GM19438 (cell line): ENCODE measurements around the gene POMT2.
"Not testable (repeated sequence)": the region's sequence is repeated elsewhere in the genome, so short reads cannot be mapped to it uniquely, and the experiment has no call there.

Experiments used
- ATAC-seq: cut with Tn5 transposase; IDR thresholded peaks from one replicate; pipeline ENCODE4 v1.9.1; 2021; ENCODE audit warnings: low read depth; ENCODE audit not compliant: unreplicated experiment

The POMT2 gene

GRCh38 chr14:77303417-77304156 lies 17.1 kb downstream of the POMT2 start:
- no peak for ATAC-seq

GRCh38 chr14:77302926-77303325 lies 17.8 kb downstream of the POMT2 start:
- no peak for ATAC-seq

GRCh38 chr14:77301103-77301502 lies 19.6 kb downstream of the POMT2 start:
- ATAC-seq = no peak

- no peak for ATAC-seq
Measured at GRCh38 chr14:77299771-77300170, 20.9 kb downstream of the POMT2 start.

GRCh38 chr14:77296906-77297305 lies 23.8 kb downstream of the POMT2 start:
- ATAC-seq = no peak

GRCh38 chr14:77296155-77296554 lies 24.5 kb downstream of the POMT2 start:
- no peak for ATAC-seq

- no peak for ATAC-seq
Measured at GRCh38 chr14:77290705-77291104, 30.0 kb downstream of the POMT2 start.

- no peak for ATAC-seq
Measured at GRCh38 chr14:77286576-77286975, 34.1 kb downstream of the POMT2 start.

- ATAC-seq = no peak
Measured at GRCh38 chr14:77284466-77284865, 36.2 kb downstream of the POMT2 start.

GRCh38 chr14:77284066-77284465 lies 36.6 kb downstream of the POMT2 start:
- ATAC-seq = no peak

- no peak for ATAC-seq
Measured at GRCh38 chr14:77281852-77282410, 38.8 kb downstream of the POMT2 start.

- not testable (repeated sequence) for ATAC-seq
Measured at GRCh38 chr14:77280921-77281320, 39.8 kb downstream of the POMT2 start.

GRCh38 chr14:77279719-77280118 lies 41.0 kb downstream of the POMT2 start:
- ATAC-seq = no peak

GRCh38 chr14:77278461-77279230 lies 42.0 kb downstream of the POMT2 start:
- no peak for ATAC-seq

GRCh38 chr14:77276959-77277358 lies 43.7 kb downstream of the POMT2 start:
- ATAC-seq = no peak

- no peak for ATAC-seq
Measured at GRCh38 chr14:77276295-77276935, 44.3 kb downstream of the POMT2 start.

GRCh38 chr14:77275601-77276017 lies 45.1 kb downstream of the POMT2 start:
- no peak for ATAC-seq

GRCh38 chr14:77275041-77275580 lies 45.6 kb downstream of the POMT2 start:
- ATAC-seq = no peak

GRCh38 chr14:77273796-77274195 lies 46.9 kb downstream of the POMT2 start:
- no peak for ATAC-seq

GRCh38 chr14:77272261-77272660 lies 48.4 kb downstream of the POMT2 start:
- ATAC-seq = no peak
